ENCODE data around the gene SLIT3.
"Not testable (repeated sequence)": the region's sequence is repeated elsewhere in the genome, so short reads cannot be mapped to it uniquely, and the experiment has no call there.

The SLIT3 gene

DNA sequence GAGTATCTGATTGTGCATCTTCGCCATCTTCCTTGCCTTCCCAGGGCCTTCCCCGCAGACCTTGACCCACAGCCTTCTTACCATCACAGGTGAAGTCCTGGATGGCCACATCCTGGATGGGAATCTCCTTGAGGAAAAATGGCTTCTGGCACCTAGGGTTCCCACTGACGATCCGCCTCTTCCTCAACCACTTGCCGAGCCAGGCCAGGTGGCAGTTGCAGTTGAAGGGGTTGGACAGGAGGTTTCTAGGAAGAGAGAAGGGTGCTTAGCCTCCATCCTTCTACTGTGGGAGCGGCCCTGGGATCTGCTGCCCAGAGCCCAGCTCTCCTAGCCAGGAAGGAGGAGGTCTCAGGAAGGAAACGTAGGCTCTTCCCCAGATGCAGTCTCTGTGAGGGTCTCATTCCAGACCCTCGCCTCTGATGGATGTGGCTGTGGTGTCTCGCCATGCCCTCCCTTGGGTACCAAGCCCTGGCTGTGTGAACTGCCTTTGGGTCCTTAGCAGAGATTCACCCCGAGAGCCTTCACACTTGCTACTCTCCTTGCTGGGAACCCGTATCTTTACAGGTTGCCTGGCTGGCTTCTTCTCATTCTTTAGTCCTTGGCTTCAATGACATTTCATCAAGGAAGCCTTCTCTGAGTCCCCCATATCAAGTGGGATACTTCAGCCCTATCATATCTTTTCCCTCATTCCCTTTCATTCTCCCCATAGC, 551.4 kb downstream of the SLIT3 start:
- DNase-seq = no peak

DNA sequence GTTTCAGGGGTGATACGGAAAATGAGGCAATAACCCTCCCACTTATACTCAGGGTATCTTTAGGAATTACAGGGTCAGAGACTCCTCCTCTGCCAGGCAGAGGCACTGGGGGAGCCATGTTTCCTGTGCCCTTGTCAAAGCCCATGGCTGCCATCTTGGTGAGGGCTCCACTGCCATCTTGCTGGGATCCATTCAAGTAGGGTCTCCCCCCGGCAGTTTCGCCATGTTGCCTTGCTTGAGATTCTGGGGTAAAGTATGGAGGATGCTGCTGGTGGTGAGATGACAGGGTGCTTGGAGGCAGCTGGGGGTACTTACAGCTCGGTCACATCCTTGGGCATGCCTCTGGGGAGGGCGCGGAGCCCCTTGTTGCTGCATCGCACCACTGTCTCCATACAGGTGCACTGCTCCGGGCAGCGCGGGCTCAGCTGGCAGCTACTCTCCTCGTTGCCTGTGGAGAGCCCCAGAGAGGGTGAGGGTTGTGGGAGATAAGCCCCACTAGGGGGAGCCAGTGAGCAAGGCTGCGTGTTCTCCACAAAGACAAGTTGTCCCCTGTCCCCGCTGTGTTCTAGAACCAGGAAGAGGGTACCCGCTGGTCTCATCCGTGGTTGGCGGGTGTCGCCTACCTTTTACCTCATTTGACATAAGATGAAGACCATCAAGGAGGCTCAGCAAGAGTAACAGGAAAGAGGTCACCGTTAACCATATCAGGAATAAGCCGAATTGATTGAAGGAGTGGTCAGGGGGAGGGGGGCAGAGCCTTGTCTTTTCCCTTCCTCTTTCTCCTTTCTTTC, 552.8 kb downstream of the SLIT3 start:
- peak; percentile 34 for DNase-seq

DNA sequence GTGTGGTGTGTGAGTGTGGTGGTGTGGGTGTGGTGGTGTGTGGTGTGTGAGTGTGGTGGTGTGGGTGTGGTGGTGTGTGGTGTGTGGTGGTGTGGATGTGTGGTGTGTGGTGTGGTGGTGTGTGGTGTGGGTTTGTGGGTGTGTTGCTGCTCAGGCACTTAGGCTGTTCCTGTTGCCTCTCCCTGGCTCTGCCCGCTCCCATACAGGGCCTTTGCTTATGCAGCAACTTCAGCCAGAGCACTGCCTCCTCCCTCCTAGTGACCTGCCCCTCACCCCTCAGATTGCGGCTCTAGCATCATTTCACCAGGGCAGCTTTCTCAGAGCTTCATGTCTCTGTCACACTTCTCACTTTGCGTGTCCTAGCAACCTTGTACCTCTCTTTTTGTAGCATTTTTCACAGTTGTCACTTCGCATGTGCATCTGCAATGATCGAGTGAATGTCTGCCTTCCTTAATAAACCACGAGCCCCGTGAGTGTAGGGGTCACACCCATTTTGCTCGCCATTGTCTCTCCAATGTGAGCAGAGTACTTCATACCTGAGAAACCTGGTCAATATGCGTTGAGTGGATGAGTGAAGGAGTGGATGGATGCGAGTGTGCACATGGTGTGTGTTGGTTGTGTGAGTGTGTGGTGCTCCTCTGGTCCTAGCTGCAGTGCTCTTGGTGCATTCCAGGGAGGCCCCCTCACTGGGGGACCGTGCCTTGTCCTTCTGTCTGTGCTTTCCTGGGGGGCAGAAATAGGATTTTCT, 553.9 kb downstream of the SLIT3 start:
- DNase-seq = peak; percentile 4

DNA sequence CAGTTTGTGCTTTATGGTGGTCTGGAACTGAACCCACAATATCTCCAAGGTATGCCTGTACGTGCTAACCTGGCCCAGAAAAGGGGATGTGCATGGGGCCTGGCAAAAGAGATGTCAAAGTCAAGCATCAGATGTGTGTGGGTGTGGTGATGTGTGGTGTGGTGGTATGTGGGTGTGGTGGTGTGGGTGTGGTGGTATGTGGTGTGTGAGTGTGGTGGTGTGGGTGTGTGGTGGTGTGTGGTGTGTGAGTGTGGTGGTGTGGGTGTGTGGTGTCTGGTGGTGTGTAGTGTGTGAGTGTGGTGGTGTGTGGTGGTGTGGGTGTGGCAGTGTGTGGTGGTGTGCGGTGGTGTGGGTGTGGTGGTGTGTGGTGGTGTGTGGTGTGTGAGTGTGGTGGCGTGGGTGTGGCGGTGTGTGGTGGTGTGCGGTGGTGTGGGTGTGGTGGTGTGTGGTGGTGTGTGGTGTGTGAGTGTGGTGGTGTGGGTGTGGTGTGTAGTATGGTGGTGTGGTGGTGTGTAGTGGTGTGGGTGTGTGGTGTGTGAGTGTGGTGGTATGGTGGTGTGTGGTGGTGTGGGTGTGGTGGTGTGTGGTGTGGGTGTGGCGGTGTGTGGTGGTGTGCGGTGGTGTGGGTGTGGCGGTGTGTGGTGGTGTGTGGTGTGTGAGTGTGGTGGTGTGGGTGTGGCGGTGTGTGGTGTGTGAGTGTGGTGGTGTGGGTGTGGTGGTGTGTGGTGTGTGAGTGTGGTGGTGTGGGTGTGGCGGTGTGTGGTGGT, 554.6 kb downstream of the SLIT3 start:
- not testable (repeated sequence) for DNase-seq

DNA sequence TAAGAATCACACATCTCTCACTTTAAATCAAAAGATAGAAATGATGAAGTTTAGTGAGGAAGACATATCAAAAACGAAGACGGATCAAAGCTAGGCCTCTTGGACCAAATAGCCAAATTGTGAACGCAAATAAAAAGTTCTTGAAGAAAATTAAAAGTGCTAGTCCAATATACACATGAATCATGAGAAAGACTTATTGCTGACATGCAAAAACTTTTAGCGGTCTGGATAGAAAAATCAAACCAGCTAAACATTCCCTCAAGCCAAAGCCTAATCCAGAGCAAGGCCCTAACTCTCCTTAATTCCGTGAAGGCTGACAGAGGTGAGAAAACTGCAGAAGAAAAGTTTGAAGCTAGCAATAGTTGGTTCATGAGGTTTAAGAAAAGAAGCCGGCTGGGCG, 557.3 kb downstream of the SLIT3 start:
- no peak for DNase-seq

DNA sequence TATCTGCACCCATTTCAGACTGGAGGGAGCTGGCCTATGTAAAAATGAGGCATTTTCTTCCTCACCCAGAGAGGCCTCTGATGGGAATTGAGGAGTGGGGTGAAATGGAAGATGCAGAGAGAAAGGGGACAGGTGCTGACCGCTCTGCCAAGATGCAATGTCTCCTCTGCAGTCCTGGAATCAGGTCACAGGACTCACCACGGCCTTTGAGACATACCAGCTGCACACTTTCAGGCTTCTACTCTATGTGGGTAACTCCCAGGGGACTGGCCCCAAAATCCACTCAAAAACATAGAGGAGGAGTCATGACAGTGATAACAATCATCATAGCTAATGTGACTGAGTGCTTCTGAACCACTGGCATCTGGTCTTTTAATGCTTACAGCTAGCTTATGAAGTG, 558.6 kb downstream of the SLIT3 start:
- DNase-seq = not testable (repeated sequence)

DNA sequence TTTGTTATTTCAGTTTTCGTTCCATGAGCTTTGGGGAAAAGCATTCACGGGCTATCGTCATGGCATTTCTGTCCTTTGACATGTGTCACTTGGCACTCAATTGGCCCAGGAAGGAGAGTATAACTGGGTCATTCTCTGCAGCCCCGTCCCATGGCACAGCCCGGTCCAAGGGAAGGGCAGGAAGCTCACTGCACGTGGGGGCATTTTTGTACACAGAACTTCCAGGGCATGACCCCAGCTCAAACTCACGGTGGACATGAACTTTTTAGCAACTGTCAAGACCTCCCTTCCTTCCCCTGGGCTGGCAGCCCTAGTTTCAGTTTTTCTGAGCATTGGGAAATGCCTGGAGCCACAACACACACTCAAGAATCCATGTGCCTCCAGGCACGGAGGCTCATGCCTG, 560.1 kb downstream of the SLIT3 start:
- DNase-seq = no peak

DNA sequence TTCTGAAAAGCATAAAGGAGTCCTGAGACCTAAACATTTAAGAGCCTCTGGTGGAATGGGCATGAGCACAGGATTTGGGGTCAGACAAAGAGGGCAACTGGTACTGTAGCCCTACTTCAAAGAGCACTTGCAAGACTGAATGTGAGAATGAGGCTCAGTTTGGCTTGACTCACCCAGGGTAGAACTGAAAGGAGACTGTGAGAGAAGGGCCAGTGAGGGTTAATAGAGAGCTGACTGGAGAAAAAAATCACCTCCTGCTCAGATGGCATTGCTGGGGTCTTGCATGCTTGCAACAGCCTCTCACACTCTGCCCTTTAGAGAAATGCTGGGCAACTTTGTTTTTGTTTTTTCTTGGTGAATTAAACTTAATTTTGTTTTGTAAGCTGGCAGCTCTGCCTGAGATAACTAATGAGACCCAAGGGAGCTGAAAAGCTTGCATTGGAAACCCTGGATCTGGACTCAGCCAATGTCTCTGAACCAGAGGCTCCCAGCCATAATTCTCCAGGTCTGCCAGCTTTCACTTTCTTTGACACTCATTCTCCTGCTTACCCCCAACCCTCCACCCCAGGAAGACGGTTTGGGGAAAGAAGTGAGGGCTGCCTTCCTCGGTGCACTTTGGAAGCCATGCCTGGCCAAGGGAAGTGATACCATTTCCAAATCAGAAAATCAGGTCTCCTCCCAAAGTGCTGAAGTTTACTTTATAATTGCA, 560.7 kb downstream of the SLIT3 start:
- DNase-seq = no peak

DNA sequence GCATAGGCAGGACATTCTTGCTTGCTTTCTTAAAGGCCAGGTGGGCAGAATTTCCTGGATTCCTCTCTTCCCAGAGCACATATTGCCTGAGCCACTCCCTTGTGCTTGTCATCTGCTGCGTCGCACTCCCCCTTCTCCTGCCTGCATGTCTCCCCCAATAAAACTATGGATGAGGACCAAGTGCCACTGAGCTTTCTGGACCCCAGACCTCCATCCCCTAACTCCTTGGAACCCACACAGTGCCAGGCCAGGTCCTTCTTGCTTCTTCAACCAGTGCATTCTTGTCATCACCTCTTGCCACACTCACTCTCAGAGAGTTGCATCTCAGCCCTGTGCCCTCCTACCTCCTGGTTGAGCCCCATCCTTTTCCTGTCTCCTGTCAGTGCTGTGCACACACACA, 563.9 kb downstream of the SLIT3 start:
- DNase-seq = no peak

DNA sequence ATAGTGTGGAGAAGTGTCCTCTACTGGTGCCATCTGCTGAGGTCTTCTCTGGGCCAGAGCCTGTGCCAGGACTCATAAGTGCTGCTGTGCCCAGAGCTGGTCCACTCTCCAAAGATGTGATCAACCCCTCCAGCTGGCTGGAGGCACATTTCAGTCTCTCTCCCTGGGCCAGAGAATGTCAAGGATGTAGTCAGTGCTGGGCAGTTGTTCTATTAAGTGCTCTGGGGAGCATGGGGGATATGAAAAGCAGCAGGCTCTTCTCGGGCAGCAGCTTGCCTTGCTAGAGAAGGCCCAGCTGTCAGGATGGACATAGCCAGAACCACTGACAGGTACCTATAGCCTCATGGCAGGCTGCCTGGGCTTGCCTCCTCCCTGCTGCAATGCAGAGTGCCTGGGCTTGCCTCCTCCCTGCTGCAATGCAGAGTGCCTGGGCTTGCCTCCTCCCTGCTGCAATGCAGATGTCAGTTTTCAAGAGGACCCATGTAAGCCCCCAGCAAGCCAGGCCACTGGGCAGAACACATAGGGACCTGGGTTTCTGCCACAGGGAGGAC, 564.6 kb downstream of the SLIT3 start:
- DNase-seq = no peak

DNA sequence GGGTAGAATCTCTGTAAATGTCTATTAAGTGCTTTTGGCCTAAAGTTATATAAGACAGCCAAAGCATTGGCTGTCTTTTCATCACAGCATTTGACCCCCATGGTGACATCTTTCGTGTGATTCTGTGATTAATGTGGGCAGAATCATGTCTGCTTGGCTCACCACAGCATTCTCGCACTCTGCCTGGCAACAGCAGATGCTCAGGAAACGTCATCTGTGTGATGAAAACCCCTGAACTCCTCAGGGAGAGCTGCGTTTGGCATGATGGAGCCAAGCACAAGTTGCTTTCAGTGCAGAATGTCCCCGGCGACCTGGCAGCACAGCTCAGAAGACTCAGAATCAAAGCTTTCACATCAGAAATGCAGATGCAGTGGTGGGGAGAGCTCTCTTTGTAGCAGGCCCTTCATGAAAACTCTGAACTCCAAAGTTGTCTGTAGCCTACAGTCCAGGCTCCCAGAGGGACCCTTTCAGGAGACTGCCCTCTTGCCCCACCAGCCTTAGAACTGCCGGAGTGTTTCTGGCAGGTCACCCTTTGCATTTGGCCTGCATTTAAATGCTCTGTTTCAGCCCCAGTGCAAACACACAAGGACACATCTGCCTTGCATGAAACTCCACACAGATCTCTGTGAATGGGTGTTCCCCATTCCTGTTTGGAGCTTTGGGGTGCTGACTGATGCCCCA, 566.2 kb downstream of the SLIT3 start:
- DNase-seq = no peak

DNA sequence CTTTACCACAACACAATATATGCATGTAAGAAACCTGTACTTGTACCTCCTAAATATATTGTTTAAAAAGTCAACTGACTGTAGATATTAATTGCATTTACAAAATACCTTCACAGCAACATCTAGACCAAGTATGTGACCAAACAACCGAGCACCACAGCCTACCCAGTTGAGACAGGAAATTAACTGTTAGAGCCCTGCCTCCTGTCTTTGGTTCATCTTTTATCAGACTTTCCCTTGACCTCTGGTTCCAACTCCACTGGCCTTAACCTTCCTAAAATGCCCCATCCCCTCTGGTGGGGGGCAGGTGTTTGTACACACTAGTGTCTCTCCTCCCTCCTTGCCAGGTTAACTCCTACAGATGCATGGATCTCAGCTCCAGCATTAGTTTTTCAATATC, 566.8 kb downstream of the SLIT3 start:
- no peak for DNase-seq

DNA sequence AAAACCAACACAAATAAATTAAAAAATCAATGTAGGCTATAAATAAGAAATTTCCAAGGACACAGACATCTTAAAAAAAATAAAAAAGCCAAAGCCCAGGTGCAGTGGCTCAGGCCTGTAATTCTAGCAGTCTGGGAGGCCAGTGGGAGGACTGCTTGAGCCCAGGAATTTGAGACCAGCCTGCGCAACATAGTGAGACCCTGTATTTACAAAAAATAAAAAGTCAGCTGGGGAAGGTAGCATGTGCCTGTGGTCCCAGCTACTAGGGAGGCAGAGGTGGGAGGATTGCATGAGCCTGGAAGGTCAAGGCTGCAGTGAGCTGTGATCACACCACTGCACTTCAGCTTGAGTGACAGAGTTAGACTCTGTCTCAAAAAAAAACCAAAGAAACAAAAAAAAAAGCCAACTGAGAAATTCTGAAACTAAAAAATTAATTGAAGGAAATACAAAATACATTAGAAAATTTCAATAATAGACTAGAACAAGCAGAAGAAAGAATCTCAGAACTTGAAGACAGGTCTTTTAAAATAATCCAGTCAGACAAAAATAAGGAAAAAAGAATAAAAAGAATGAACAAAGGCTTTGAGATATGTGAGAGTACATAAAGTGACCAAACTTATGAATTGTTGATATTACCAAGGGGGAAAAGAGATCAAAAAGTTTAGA, 572.3 kb downstream of the SLIT3 start:
- DNase-seq = no peak

DNA sequence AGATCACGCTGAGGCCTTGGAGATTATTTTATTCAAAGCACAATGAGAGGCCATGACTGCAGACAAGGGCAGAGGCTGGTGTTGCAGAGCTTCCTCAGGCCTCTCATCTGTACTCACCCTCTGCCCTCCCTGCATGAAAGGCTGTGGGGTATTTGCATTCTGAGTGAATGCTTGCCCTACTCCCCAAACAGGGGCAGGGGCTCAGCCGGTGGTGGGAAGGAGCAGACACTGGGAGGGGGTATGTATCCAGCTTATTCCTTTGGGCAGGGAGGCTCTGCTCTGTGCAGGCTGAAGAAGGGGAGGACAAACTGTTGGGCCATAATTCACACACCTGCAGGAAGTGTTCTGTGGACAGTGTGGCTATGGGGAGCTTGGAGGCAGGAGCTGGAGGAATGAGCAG, 573.4 kb downstream of the SLIT3 start:
- no peak for DNase-seq

DNA sequence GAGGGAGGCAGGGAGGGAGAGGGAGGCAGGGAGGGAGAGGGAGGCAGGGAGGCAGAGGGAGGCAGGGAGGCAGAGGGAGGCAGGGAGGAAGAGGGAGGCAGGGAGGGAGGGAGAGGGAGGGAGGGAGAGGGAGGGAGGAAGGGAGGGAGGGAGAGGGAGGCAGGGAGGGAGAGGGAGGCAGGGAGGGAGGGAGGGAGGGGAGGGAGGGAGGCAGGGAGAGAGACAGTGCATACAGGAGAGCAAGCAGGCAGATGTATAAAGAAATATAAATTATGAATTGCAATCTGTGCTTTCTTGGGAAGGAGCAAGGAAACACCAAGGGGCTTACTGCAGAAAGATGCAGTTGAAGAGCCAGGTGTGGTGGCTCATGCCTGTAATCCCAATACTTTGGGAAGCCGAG, 574.6 kb downstream of the SLIT3 start:
- no peak for DNase-seq

DNA sequence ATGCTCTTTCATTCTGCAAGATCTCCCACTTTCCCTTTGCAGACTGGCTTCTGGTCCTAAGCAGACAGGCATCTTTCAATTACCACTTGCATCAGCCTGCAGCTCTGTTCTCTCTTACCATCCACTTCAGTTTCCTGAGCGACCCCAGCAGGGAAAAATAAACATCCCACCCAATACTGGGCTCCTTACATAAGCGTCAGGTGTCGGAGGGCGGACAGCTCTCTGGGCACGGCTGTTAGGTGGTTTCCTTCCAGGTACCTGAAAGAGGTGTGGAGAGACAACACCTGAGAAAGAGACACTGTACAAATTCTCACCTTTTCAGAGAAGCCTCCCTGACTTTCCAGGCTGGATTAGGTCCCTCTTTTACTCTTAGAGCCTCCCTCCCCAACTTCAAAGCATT, 576.7 kb downstream of the SLIT3 start:
- no peak for DNase-seq

DNA sequence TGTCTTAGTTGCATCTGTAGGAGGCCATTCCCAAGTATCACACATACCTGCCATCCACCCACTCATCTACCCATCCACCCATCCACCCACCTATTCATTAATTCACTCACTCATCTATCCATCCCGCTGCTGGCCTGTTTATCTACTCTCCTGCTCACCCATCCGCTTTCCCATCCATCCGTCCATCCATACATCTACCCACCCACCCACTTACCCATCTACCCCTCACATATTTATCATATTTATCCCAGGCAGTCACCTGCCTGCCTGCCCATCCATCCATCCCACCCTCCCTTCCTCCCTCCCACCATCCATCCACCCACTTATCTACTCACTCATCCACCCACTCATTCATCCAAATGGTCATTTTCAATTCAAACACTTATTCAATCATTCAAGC, 577.9 kb downstream of the SLIT3 start:
- no peak for DNase-seq

DNA sequence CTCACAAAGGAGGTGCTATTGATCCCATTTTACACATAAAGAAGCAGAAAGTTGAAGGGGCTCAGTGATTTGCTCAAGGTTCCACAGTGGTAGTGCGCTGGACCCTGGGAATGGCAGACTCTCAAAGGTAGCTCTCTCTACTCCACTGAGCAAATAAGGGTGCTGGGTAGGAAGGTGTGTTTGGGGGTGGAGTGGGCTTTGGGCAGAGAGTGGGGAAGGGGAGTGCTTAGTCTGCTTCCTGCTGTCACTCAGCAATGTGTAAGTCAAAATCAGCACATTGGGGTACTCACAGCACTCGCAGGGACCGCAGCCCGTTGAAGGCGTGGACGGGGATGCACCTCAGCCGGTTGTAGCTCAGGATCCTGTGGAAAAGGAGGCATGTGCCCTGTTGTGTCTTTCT, 579.0 kb downstream of the SLIT3 start:
- no peak for DNase-seq

DNA sequence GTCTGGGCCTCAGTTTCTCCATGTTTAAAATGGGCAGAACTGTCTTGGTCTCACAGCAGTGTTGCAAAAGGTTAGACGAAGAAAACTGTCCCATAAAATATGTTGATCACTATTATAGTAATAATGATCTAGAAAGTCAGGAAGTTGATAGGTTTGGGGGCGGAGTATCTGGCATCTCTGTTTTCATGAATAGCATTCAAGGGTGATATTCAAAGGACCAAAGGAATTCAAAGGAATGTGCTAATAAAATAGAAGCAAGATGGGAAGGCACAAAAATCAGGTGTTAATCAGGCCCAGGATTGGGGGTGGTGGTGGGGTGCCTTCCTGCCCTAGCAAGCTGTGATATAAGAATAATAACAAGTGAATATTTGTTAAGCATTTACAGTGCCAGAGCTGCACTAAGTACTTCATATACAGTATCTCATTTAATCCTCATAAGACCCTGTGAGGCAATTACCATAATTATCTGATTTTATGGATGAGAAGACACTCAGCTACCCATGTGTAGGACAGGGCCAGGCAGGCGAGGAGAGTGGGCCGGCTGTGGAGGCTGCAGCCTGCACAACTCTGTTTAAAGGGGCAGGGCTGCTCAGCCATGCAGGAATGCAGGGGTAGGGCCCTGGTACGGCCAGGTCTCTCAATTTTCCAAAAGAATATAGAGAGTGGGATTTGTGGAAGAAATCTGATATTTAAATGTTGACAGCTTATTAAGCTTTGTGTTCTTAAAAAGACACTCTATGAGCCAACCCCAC, 579.8 kb downstream of the SLIT3 start:
- no peak for DNase-seq

DNA sequence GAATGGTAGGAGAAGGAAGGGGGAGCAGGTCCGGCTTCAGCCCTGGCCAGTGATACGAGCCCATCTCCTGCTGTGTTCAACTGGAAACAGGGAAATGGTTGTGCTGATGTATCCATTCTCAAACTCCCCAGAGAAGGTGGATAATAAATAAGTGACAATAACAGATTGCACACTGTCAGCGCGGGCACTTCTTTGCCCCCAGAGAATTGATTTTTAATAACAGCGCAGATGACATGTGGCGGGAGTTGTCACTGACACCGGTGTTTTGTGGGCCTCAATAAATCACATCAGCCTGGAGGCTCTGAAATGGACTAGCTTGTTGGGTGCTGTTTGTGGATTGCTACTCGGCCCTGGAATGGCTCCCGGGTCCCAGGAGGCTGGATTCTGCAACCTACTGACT, 580.4 kb downstream of the SLIT3 start:
- DNase-seq = no peak

Data from CD4-positive, alpha-beta T cell treated with Interleukin-12 subunit alpha and Interleukin-12 subunit beta, for 1 hour (primary cell).